Activated effector memory CD4-positive, alpha-beta T cell treated with Interleukin-2 at 50 U/mL for 16 hours (primary cell): ENCODE data around the gene TP53BP2.
"Not testable (repeated sequence)": the region's sequence is repeated elsewhere in the genome, so short reads cannot be mapped to it uniquely, and the experiment has no call there.

ENCODE experiments used
- DNase-seq: peaks from one replicate; pipeline ENCODE4 v3.0.0-alpha.2; 2020

TP53BP2 gene, protein sequence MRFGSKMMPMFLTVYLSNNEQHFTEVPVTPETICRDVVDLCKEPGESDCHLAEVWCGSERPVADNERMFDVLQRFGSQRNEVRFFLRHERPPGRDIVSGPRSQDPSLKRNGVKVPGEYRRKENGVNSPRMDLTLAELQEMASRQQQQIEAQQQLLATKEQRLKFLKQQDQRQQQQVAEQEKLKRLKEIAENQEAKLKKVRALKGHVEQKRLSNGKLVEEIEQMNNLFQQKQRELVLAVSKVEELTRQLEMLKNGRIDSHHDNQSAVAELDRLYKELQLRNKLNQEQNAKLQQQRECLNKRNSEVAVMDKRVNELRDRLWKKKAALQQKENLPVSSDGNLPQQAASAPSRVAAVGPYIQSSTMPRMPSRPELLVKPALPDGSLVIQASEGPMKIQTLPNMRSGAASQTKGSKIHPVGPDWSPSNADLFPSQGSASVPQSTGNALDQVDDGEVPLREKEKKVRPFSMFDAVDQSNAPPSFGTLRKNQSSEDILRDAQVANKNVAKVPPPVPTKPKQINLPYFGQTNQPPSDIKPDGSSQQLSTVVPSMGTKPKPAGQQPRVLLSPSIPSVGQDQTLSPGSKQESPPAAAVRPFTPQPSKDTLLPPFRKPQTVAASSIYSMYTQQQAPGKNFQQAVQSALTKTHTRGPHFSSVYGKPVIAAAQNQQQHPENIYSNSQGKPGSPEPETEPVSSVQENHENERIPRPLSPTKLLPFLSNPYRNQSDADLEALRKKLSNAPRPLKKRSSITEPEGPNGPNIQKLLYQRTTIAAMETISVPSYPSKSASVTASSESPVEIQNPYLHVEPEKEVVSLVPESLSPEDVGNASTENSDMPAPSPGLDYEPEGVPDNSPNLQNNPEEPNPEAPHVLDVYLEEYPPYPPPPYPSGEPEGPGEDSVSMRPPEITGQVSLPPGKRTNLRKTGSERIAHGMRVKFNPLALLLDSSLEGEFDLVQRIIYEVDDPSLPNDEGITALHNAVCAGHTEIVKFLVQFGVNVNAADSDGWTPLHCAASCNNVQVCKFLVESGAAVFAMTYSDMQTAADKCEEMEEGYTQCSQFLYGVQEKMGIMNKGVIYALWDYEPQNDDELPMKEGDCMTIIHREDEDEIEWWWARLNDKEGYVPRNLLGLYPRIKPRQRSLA

DNA sequence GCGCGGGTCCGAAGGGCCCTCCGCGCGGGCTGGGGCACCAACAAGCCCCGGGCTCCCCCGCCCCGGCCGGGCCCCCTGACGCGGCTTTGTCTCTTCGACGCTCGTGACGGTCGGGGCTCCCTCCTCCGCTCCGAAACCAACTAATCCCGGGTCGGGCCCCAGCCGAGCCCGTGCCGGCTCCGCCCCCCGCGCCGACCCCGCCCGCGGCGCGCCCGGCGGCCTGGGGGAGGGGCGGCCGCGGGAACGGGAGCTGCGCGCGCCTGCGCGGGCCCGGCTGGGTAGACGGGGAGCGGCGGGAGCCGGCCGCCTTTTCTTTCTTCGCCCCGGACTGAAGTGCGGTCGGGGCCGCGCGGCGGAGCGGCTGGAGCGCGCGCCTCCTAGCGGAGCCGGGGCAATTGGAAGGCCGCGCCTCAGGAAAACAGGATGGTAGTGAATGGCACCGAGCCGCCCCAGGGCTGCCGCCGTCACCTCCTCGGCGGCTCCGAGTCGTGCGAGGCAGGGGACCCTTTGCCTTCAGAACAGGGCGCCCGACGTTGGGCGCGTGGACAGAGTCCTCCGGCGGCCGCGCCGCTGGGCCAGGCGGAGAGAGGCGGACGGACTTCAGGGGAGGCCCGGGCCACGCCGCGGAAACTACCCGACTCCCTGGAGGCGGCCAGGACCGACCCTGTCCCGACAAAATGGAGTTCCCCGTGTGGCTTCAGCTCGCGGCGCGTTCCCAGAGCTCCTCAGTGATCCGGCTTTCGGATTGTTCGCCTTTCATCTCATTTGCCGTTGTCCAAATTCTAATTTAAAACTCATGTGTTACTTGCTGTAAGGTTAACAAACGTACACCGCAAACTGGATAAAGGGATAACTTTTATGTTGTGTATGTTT lies at the start of gene TP53BP2:
Gene TP53BP2 (minus strand): TSS at position 138 of the 873 bp plus-strand sequence. CDS start 267 bp downstream, outside the sequence.
- peak; percentile 82 for DNase-seq

DNA sequence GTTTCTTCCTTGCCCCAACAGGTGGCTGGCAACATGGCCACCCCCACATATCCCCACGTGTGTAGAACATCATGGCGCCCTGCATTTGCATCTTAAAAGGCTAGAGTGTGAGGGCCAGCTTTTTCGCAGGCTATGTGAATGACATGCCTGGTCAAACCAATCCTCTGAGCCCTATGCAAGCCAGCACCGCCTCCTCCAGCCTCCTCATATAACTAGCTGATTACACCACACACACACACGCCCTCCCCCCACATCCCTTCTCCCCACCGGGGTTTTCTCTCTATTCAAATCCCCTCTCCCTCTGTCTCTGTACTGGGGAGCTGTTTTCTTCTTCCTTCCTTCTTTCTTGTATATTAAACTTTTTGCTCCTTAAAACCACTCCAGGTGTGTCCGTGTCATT lies 44.7 kb upstream of the TP53BP2 start:
- DNase-seq = not testable (repeated sequence)

DNA sequence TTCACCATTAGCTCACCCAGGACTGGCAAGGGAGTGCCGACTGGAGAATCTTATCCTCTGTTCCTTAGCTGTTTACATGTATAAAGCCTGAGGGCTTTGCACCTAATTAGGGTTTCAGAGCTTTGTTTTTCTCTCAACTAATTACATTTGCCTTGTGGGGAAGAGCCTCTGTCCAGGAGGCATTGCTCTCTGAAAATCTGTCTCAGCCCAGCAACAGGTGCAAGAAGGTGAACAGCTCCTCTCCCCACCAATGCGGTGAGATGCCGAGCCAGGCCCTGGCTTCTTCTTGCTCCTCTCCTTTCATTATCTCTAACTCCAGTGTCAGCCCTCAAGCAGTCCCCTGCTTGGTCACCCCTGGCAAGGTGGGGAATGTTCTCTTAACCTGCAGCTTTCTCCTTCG lies 43.6 kb upstream of the TP53BP2 start:
- not testable (repeated sequence) for DNase-seq

DNA sequence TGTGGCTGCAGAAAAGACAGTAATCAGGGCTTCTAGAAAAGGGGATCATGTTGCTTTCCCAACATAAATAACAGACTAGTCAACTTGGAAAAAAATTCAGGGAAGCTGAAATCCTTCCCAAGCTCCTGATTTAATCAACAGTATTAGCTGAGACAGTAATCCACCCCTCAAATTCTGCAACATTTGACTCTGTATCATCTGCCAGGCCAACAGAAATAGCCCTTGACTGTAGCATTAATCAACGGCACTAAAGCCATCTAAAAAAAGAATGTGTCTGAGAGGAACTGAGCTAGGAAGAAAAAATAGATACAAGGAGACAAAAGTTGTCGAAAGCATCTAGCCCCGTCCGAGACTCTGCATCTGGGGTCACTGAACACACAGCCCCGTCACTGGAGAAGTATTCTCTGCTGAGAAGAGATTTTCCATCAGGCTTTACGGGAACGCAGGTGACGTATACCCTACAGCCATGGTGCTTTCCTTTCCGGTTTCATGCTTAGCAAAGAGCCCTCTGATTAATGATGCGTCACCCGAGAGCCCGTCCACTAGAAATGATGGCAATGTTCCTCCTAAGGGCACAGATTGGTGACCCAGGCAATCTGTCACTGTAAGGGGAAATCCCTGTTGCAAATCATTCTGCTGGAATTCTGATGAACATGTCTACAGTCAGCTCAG lies 42.1 kb upstream of the TP53BP2 start:
- DNase-seq = no peak

DNA sequence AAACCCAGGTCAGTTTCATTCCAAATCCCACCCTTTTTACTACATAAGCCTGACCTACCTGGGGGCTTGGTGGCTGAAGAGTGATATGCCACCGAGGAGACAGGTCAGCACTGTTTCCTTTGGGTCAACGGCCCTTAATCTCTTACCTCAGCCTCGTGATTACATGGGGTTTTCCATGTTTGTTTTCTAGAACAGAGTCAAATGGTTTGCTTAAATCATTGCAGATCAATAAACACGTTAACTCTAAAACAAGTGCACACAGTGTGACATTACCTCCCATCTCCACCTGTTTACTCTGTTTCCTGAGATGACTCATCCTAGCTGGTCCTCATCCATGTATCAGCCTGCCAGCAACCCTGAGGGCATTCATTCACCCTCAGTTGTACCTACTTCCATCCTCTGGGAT lies 40.8 kb upstream of the TP53BP2 start:
- no peak for DNase-seq

DNA sequence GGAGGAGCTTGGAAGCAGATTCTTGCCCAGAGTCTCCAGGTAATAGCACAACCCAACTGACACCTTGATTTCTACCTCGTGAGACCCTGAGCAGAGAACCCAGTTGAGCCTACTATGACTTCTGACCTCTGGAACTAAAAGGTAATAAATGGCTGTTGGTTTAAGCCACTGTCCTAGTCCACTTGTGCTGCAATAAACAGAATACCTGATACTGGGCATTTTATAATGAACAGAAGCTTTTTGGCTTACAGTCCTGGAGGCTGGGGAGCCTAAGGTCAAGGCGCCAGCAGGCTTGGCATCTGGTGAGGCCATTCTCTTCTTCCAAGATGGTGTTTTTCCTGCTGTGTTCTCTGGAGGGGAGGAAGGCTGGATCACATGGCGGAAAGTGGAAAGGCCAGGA lies 39.9 kb upstream of the TP53BP2 start:
- DNase-seq = no peak

DNA sequence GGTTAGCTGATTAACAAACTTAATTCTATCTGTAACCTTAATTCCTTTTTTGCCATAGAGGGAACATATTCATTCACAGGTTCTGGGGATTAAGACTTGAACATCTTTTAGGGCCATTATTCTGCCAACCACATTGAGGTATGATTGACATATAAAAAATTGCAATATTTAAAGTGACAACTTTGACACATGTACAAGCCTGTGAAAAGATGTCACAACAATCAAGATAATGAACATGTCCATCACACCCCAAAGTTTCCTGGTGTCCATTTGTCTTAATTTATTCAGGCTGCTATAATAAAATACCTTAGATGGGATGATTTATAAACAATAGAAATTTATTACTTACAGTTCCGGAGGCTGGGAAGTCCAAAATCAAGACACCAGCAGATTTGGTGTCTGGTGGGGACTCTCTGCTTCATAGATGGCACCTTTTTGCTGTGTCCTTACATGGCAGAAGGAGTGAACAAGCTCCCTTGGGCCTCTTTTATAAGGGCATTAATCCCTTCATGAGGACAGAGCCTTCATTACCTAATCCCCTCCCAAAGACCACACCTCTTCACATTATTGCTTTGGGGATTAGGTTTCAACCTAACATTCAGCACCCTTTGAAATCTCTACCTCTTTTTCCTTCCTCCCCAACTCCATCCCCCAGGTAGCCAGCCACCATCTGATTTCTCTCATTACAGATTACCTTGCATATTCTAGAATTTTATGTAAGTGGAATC lies 33.0 kb upstream of the TP53BP2 start:
- DNase-seq = no peak

DNA sequence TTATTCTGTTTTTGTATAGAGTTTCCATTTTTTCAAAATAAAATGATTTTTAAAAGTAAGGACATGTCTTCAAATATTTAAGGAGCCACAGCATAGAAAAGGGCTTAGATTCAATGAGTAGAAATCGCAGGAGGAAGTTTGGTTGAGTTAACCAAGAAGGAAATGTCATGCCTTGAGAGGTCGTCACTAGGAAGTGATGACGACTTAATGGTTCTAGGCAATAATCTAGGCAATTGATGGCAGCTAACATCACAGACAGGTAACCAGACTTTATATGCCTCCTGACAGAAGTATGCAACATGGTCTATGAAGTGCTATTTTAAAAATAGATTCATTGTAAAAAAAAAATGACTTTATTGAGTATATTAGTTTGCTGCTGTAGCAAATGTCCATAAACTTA lies 32.1 kb upstream of the TP53BP2 start:
- DNase-seq = no peak

DNA sequence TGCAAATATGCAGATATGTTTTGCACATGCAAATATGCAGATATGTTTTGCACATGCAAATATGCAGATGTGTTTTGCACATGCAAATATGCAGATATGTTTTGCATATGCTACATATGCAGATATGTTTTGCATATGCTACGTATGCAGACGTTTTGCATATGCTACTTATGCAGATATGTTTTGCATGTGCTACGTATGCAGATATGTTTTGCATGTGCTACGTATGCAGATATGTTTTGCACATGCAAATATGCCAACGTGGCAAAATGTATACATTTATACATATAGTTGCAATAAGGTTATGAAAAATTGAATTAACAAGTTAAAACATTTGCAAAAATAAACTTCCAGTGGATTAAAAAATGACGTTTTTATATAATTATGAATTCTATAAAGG lies 30.8 kb upstream of the TP53BP2 start:
- no peak for DNase-seq

DNA sequence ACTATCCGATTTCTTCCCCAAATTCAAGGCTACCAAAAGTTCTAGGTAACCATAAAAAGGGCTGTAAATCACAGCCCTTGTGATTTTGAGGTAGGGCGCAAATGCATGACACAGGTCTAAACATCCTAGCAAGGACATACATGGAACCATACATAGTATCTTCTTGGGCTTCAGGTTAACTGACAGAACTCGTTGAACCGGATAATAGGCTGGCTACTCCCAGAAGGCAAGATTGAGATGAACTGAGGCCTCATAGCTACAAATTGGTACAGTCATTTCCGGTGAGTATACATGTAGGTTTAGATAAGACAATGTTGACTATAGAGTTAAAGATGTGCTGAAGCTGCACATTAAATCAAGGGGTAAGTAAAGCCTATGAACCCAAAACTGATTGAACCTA lies 27.3 kb upstream of the TP53BP2 start:
- DNase-seq = no peak

DNA sequence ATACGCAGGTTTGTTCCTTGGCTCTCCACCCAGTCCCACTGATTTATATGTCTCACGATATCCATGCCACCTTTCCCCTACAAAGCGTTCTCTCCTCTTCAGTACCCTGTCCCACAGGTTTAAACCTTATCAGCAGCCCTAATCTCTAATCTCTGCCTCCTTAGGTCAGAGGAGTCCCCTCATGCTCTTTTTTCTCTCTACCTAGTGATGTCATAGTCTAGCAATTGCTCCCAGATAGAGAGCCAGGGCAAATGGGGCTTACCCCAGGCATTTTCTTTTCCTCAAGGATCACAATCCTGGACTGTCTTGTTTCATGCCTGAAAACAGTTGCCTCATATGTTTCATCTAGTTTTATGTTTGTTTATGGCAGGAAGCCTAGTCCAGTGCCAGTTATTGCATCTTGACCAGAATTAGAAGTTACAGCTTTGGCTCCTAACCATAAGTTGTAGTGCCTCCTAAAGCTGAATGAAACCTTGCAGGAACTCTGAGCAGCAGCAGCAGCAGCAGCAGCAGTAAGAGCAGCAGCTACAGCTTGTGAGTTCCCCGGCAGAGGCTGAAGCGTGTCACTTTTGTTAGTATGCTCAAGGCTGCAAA lies 26.7 kb upstream of the TP53BP2 start:
- no peak for DNase-seq

DNA sequence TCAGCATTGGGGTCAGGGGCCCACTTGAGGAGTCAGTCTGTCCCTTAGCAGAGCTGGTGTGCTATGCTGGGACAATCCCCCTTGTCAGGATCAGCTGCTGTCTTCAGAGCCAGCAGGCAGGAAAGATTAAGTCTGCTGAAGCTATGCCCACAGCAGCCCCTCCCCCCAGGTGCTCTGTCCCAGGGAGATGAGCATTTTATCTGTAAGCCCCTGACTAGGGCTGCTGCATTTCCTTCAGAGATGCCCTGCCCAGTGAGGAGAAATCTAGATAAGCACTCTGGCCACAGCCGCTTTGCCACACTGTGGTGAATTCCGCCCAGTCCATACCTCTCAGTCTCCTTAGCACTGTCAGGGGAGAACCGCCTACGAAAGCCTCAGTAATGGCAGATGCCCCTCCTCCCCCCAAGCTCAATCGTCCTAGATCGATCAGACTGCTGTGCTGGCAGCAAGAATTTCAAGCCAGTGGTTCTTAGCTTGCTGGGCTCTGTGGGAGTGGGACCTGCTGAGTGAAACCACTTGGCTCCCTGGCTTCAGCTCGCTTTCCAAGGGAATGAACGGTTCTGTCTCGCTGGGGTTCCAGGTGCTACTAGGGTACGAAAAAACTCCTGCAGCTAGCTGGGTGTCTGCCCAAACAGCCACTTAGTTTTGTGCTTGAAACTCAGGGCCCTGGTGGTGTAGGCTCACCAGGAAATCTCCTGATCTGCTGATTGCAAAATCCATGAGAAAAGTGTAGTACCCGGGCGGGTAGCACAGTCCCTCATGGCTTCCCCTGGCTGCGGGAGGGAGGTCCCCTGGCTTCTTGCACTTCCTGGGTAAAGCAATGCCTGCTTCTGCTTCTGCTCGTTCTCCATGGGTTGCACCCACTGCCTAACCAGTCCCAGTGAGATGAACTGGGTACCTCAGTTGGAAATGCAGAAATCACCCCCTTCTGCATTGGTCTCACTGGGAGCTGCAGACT lies 25.1 kb upstream of the TP53BP2 start:
- DNase-seq = no peak

DNA sequence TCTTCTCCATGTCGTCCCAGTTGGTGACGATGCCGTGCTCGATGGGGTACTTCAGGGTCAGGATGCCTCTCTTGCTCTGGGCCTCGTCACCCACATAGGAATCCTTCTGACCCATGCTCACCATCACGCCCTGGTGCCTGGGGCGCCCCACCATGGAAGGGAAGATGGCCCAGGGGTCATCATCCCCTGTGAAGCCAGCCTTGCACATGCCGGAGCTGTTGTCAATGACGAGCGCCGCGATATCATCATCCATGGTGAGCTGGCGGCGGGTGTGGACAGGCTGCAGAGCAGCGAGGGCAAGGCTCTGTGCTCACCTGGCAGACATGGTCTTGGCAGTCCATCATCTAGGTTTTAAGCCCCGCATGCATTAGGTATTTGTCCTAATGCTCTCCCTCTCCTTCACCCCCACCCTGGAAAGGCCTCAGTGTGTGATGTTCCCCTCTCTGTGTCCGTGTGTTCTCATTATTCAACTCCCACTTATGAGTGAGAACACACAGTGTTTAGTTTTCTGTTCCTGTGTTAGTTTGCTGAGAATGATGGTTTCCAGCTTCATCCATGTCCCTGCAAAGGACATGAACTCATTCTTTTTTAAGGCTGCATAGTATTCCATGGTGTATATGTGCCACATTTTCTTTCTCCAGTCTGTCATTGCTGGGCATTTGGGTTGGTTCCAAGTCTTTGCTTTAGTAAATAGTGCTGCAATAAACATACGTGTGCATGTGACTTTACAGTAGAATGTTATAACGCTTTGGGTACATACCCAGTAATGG lies 19.0 kb upstream of the TP53BP2 start:
- not testable (repeated sequence) for DNase-seq

DNA sequence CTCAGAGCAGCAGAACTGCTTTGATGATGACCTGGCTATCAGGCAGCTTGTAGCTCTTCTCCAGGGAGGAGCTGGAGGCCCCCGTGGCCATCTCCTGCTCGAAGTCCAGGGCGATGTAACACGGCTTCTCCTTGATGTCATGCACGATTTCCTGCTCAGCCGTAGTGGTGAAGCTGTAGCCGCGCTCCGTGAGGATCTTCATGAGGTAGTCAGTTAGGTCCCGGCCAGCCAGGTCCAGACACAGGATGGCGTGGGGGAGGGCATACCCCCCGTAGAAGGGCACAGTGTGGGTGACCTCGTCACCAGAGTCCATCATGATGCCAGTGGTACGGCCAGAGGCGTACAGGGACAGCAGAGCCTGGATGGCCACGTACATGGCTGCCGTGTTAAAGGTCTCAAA lies 18.3 kb upstream of the TP53BP2 start:
- DNase-seq = no peak

DNA sequence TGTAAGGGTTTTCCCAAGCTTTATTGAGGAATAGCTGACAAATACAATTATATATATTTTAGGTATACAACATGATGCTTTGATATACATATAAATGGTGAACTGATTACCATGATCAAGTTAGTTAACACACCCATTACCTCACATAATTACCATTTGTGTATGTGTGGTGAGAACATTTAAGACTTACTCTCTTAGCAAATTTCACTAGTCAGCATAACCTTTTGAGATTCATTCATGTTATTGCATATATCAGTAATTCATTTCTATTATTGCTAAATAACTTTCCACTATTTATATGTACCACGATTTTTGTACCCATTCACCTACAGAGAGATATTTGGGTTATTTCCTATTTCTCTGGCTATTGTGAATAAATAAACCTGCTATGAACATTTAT lies 16.2 kb upstream of the TP53BP2 start:
- DNase-seq = no peak

DNA sequence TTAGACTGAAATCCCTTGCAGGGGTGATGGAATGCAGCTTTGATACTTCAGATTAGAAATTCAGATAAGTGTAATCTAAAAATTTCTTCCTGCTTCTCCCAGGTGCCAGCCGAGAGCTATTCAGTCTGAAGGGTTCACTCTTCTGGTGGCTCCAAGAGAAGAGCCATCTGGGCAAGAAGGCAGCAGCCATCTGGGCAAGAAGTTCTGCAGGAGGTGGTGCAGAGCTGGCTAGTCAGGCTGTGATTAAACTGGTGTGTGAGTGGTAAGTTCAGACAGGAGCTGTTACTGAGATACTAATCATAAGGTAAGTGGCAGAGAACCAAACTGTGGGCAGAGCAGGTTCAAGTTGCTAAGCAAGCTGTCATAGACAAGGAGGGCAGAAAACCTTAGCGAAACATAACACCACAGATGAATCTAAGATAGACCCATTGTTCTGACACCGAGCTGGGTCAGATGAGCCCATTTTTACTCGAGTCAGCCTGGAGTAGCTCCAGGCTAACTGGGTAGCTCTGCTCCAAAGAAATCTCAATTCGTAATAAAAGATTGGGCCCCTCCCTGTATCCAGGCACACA lies 14.4 kb upstream of the TP53BP2 start:
- no peak for DNase-seq

DNA sequence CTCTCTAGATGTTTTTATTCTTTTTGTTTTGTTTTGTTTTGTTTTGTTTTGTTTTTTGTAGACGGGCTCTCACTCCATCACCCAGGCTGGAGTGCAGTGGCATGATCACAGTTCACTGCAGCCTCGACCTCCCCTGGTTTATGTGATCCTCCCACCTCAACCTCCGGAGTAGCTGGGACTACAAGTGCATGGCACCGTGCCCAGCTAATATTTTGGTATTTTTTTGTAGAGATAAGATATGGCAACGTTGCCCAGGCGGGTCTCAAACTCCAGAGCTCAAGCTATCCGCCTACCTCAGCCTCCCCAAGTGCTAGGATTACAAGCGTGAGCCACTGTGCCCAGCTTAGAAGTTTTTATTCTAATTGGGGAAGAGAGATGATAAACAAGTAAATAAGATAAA lies 13.3 kb upstream of the TP53BP2 start:
- no peak for DNase-seq

DNA sequence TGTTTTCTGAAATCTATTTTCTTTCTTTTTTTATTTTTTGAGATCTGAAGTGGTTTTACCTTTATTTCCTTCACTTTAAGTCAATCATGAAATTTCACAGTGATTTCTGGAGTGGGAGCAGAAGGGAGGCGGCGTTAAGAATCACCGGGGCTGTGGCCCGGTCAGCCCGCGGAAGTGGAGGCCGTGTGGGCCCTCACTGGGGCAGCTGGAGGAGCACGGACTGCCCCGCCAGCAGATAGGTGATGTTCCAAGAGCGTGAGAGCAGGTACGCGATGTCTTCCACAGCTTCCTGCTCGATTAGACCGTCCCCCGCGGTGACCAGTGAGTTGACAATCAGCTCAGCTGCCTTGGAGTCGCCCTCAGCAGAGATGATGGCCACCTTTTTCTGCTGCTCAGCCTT lies 10.6 kb upstream of the TP53BP2 start:
- no peak for DNase-seq
